ENCODE results near the gene ISLR2. TPM values are rescaled to one million over a fixed set of nuclear protein-coding genes. Genes with fewer than 3 reads are reported as not detected.
A peak's percentile ranks its signal among the peaks of the same experiment; 100 is the strongest.

The ISLR2 gene
- total RNA-seq, 3 donors from 2014 or later: 0.38 to 1.7 (median 1.1) TPM

- no peak for TF ChIP-seq CTCF (IDR thresholded peaks at IDR 0.05)
- intact Hi-C loops (cut with DNase I, micrococcal nuclease): no loop called here
- H3K4me1 ChIP-seq (ENCODE audit: low read depth): peaks cover 14% of the 10 kb centered on the region
- no peaks in the 10 kb centered on the region for H3K9me3 ChIP-seq
- H3K4me3 ChIP-seq: no peak overlapping the region
- ATAC-seq: no peak
- DNase-seq: no peak
- no peaks in the 10 kb centered on the region for H3K36me3 ChIP-seq (ENCODE audit: low read depth)
These were observed 1.4 kb downstream of the ISLR2 start for GRCh38 chr15:74131628-74132413.

- no peak for TF ChIP-seq CTCF (IDR thresholded peaks at IDR 0.05)
- intact Hi-C loops (cut with DNase I, micrococcal nuclease): no loop called here
- ATAC-seq: no peak
- no peak for DNase-seq
- Histone ChIP-seq H3K36me3 (ENCODE audit: low read depth) (no peaks in the 10 kb centered on the region), H3K9me3 (no peaks in the 10 kb centered on the region), H3K4me3 (no peak overlapping the region), H3K4me1 (ENCODE audit: low read depth) (peaks cover 9% of the 10 kb centered on the region)
These were observed 2.6 kb downstream of the ISLR2 start for GRCh38 chr15:74132681-74133651.

- H3K4me1 ChIP-seq (ENCODE audit: low read depth): peaks cover 8% of the 10 kb centered on the region
- H3K4me3 ChIP-seq: no peak overlapping the region
- no peaks in the 10 kb centered on the region for H3K9me3 ChIP-seq
- TF ChIP-seq CTCF (IDR thresholded peaks at IDR 0.05): no peak
- no peaks in the 10 kb centered on the region for H3K36me3 ChIP-seq (ENCODE audit: low read depth)
- intact Hi-C loops (cut with DNase I, micrococcal nuclease): no loop called here
- ATAC-seq (no peak), DNase-seq (no peak)
These were observed 3.5 kb downstream of the ISLR2 start for GRCh38 chr15:74133694-74134386.

GRCh38 chr15:74134387-74135027 lies 4.1 kb downstream of the ISLR2 start:
- Histone ChIP-seq H3K4me3 (no peak overlapping the region), H3K36me3 (ENCODE audit: low read depth) (no peaks in the 10 kb centered on the region), H3K4me1 (ENCODE audit: low read depth) (peaks cover 8% of the 10 kb centered on the region), H3K9me3 (no peaks in the 10 kb centered on the region)
- ATAC-seq: peak; percentile 64
- TF ChIP-seq CTCF (IDR thresholded peaks at IDR 0.05): peak; percentile 18
- intact Hi-C loops (cut with DNase I, micrococcal nuclease): no loop called here
- DNase-seq: peak in 2 of 3 donors; percentile 55 to 65

GRCh38 chr15:74135041-74135565 lies 4.7 kb downstream of the ISLR2 start:
- H3K9me3 ChIP-seq: no peaks in the 10 kb centered on the region
- intact Hi-C loops (cut with DNase I, micrococcal nuclease): no loop called here
- H3K4me3 ChIP-seq: no peak overlapping the region
- no peak for ATAC-seq
- no peak for DNase-seq
- no peak for TF ChIP-seq CTCF (IDR thresholded peaks at IDR 0.05)
- no peaks in the 10 kb centered on the region for H3K36me3 ChIP-seq (ENCODE audit: low read depth)
- H3K4me1 ChIP-seq (ENCODE audit: low read depth): peaks cover 8% of the 10 kb centered on the region
